ENCODE data around the gene RIF1. TPM values are rescaled to one million over a fixed set of nuclear protein-coding genes. Genes with fewer than 3 reads are reported as not detected.

The RIF1 gene
- total RNA-seq, 2 donors from 2014 or later: 22.6 to 38.2 TPM

DNA sequence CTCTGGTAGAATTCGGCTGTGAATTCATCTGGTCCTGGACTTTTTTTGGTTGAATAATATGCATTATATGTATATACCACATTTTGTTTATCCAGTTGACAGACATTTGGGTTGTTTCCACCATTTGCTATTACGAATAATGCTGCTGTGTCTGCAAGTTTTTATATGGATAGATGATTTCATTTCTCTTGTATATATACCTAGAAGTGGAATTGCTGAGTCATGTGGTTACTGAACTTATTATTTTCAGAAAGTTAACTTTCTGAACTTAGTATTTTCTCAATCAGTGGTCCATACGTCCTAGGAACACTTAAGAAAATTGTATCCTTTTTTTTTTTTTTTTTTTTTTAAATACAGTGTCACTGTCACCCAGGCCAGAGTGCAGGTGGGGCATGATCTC lies 63.3 kb downstream of the RIF1 start:
- no peaks in the 10 kb centered on the region for H3K9me3 ChIP-seq
- ATAC-seq (no peak), DNase-seq (no peak)
- no peak overlapping the region for H3K27ac ChIP-seq
- WGBS, 2 donors: 82 to 86% methylated on average over 3 of the region's 3 CpGs
- H3K36me3 ChIP-seq (replicated peaks in 1 of 2; ENCODE audit: insufficient read depth in 1 of 2, low read depth in 2 of 2): peaks cover 0 to 31% of the 10 kb centered on the region in 2 donors
- no peaks in the 10 kb centered on the region for H3K4me1 ChIP-seq
- intact Hi-C loops (cut with DNase I): no loop called here
- H3K27me3 ChIP-seq: no peaks in the 10 kb centered on the region
- H3K4me3 ChIP-seq: no peak overlapping the region
- TF ChIP-seq POLR2A (IDR thresholded peaks at IDR 0.05): no peak
- TF ChIP-seq, protein P1, sequence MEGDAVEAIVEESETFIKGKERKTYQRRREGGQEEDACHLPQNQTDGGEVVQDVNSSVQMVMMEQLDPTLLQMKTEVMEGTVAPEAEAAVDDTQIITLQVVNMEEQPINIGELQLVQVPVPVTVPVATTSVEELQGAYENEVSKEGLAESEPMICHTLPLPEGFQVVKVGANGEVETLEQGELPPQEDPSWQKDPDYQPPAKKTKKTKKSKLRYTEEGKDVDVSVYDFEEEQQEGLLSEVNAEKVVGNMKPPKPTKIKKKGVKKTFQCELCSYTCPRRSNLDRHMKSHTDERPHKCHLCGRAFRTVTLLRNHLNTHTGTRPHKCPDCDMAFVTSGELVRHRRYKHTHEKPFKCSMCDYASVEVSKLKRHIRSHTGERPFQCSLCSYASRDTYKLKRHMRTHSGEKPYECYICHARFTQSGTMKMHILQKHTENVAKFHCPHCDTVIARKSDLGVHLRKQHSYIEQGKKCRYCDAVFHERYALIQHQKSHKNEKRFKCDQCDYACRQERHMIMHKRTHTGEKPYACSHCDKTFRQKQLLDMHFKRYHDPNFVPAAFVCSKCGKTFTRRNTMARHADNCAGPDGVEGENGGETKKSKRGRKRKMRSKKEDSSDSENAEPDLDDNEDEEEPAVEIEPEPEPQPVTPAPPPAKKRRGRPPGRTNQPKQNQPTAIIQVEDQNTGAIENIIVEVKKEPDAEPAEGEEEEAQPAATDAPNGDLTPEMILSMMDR (IDR thresholded peaks at IDR 0.05): no peak

DNA sequence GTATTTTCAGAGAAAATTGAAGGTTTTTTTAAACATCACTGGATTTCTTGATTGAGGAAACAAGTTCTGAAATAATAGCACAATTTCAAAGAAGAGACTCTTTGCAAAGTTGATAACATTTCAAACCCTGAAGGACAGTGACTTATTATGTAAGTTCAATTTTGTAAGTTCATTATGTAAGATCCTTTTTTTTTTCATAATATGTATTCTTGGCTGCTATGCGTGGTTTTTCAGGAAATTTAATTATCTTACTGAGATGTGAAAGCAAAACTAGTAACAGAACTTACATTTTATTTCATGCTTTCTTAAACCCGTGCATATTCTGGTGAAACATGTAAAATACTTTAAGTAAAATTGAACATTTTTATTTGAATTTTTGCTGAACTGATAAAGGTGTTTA lies 65.4 kb downstream of the RIF1 start:
- 68 to 88% methylated on average over 2 of the region's 2 CpGs for WGBS, 2 donors
- Histone ChIP-seq H3K4me3 (no peak overlapping the region), H3K4me1 (no peaks in the 10 kb centered on the region), H3K9me3 (no peaks in the 10 kb centered on the region), H3K27me3 (no peaks in the 10 kb centered on the region), H3K27ac (no peak overlapping the region), H3K36me3 (replicated peaks in 1 of 2; ENCODE audit: insufficient read depth in 1 of 2, low read depth in 2 of 2) (peaks cover 0 to 14% of the 10 kb centered on the region in 2 donors)
- TF ChIP-seq, protein P1 (IDR thresholded peaks at IDR 0.05): no peak
- no peak for TF ChIP-seq POLR2A (IDR thresholded peaks at IDR 0.05)
- no peak for DNase-seq
- intact Hi-C loops (cut with DNase I): no loop called here
- no peak for ATAC-seq

DNA sequence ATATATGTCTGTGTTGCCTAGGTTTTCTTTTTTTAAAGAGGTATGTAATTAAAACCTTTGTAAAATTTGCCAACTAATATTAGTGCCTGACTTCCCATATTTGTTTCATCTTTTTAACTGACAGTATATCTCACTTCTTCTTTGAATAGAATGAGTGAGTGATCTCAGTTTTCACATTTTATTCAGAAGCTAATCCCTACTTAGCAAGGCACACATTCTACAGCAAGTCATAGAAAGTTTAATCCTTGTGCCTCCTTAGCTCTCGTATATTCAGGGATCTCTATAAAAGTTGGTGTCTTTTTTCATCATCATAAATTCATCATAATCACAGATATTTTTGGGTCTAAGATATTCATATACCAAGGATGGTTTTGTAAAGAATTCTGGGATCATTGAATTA lies 66.6 kb downstream of the RIF1 start:
- TF ChIP-seq, protein P1 (IDR thresholded peaks at IDR 0.05): no peak
- no peak for TF ChIP-seq POLR2A (IDR thresholded peaks at IDR 0.05)
- Histone ChIP-seq H3K4me1 (no peaks in the 10 kb centered on the region), H3K36me3 (replicated peaks in 1 of 2; ENCODE audit: insufficient read depth in 1 of 2, low read depth in 2 of 2) (peaks cover 0 to 13% of the 10 kb centered on the region in 2 donors), H3K27me3 (no peaks in the 10 kb centered on the region), H3K4me3 (no peak overlapping the region), H3K9me3 (no peaks in the 10 kb centered on the region), H3K27ac (no peak overlapping the region)
- DNase-seq (no peak), ATAC-seq (no peak)
- WGBS, 2 donors: 89 to 98% methylated on average over 1 of the region's 1 CpG
- intact Hi-C loops (cut with DNase I): no loop called here

DNA sequence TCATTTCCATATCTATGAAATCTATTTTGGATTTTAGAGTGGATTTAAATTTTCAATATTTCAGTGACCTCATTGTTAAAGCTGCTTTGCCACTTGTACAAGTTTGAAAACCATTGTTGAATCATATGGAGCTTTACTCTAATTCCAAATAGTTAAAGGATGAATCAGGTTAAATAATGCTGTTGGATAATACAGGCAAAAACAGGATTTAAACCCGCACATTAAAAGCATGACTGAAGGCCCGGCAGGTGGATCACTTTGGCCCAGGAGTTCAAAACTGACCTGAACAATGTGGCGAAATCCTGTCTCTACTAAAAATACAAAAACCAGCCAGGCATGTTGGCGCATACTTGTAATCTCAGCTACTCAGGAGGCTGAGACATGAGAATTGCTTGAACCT lies 68.3 kb downstream of the RIF1 start:
- intact Hi-C loops (cut with DNase I): no loop called here
- Histone ChIP-seq H3K36me3 (replicated peaks in 1 of 2; ENCODE audit: insufficient read depth in 1 of 2, low read depth in 2 of 2) (peaks cover 0 to 13% of the 10 kb centered on the region in 2 donors), H3K9me3 (no peaks in the 10 kb centered on the region), H3K27me3 (no peaks in the 10 kb centered on the region), H3K27ac (no peak overlapping the region), H3K4me1 (no peaks in the 10 kb centered on the region), H3K4me3 (no peak overlapping the region)
- WGBS, 2 donors: 91 to 98% methylated on average over 4 of the region's 4 CpGs
- TF ChIP-seq, protein P1 (IDR thresholded peaks at IDR 0.05): no peak
- no peak for TF ChIP-seq POLR2A (IDR thresholded peaks at IDR 0.05)
- no peak for ATAC-seq
- DNase-seq: no peak

DNA sequence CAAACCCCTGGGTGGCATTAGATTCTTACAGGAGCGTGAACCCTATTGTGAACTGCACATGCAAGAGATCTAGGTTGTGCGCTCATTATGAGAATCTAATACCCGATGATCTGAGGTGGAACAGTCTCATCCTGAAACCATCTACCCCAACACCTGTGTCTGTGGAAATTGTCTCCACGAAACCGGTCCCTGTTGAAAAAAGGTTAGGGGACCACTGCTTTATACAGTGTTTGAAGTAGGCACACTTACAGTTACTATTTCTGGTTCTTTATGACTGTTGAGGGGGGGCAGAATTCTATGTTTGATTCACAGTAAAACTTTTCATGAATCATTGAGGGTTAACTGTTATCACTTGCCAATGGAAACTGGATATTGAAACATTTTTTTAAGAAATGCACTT lies 72.0 kb downstream of the RIF1 start:
- WGBS, 2 donors: 92 to 93% methylated on average over 5 of the region's 5 CpGs
- peaks cover 0 to 2% of the 10 kb centered on the region in 2 donors for H3K36me3 ChIP-seq (replicated peaks in 1 of 2; ENCODE audit: insufficient read depth in 1 of 2, low read depth in 2 of 2)
- no peaks in the 10 kb centered on the region for H3K27me3 ChIP-seq
- no peaks in the 10 kb centered on the region for H3K4me1 ChIP-seq
- no peak for DNase-seq
- intact Hi-C loops (cut with DNase I): no loop called here
- H3K4me3 ChIP-seq: no peak overlapping the region
- no peaks in the 10 kb centered on the region for H3K9me3 ChIP-seq
- H3K27ac ChIP-seq: no peak overlapping the region
- no peak for TF ChIP-seq POLR2A (IDR thresholded peaks at IDR 0.05)
- TF ChIP-seq, protein P1 (IDR thresholded peaks at IDR 0.05): no peak
- ATAC-seq: no peak

Measured in body of pancreas (tissue), 4 donors.